HG03442 (cell line): ENCODE measurements around the gene NTN5.
"Not testable (repeated sequence)": the region's sequence is repeated elsewhere in the genome, so short reads cannot be mapped to it uniquely, and the experiment has no call there.

Source experiments
- ATAC-seq: cut with Tn5 transposase; IDR thresholded peaks from one replicate; pipeline ENCODE4 v1.9.1; 2021; ENCODE audit warnings: mild to moderate bottlenecking, moderate library complexity; ENCODE audit not compliant: unreplicated experiment

Gene NTN5

DNA sequence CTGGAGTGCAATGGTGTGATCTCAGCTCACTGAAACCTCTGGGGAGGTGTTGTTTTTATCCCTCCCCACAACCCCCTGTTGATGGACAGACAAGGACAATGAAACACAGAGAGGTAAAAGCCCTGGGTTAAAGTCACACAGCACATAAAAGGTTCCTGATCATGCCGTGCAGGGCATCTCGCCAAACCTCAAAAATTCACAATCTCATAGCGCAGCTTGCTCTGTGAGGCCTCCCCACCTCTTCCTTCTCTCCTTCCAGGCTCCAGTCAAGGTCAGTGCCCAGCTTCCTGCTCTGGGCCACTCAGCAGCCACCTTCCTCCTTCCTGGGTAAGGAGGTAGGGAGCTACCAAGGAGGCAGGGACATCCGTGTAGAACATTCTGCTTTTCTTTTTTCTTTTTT lies 25.2 kb upstream of the NTN5 start:
- ATAC-seq: no peak

DNA sequence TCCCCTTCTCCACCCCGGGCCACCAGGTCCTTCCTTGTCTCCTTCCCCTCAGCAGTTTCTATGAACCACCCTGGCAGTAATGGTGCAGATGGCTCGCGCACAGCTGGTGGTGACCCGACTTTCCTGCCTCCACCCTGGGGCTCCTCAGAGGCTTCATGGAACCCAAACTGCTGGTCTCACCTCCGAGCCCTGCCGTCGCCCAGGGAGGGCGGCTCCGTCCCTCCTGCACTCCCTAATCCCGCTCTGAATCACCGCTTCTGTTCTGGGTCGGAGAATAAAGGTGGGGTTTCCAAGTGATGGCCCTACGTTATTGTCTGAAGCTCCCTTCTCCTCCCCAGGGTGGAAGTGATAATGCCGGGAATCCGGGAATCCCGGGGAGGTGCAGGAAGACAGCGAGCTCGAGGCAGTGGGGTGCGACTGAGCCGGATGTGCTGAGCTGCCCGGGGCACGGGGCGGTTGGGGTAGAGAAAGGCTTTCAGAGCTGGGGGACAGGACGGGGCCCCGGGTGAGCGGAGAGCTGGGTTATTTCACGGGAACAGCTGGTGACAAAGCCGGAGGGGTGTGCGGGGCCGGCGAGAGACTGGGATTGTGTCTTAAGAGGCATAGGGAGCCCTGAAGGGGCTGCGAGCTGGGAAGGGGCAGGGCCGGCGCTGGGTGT lies 23.7 kb upstream of the NTN5 start:
- ATAC-seq: no peak

DNA sequence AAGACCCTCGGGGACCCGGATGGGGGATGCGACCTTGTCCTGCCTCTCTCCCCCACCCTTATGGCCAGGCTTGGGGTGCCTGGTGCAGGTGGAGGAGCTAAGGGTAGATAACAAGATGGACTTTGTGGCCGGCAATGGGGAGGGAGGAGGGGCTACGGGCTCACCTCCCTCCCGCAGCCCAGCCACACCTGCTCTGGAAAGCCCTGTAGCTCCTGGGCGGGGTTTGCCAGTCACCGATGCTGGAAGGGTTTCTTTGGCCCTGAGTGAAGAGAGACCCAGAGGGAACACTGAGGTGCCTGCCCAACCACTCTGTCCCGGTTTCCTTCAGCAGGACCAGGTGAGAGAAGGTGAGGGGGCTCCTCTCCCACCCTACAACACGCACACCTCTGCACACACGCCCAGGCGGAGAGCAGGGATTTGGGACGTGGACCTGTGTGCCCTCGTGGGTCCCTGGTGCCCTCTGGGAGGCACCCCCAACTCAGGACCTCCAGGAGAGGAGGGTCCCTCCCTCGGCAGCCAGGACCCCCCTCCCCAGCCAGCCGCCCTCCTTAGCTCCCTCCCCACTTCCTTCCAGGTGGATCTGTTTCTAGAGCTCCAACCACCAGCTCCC lies 23.0 kb upstream of the NTN5 start, which contains the start of gene FUT2:
Gene FUT2 (plus strand): TSS at position 229 of the 610 bp plus-strand sequence. CDS start 6,986 bp downstream, outside the sequence.
- no peak for ATAC-seq

DNA sequence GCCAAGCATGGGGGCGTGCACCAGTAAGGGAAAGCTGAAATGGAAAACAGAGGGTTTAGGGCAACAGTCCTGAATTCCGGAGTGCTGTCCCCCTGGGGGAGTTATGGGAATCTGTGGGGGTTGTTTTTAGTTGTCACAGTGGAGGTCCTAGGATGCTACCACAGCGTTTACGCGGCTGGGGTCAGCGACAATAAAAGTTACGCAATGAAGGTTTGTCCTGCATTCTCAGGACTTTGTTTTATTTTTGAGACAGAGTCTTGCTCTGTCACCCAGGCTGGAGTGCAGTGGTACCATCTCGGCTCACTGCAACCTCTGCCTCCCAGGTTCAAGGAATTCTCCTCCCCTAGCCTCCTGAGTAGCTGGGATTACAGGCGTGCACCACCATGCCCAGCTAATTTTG lies 20.8 kb upstream of the NTN5 start:
- not testable (repeated sequence) for ATAC-seq

DNA sequence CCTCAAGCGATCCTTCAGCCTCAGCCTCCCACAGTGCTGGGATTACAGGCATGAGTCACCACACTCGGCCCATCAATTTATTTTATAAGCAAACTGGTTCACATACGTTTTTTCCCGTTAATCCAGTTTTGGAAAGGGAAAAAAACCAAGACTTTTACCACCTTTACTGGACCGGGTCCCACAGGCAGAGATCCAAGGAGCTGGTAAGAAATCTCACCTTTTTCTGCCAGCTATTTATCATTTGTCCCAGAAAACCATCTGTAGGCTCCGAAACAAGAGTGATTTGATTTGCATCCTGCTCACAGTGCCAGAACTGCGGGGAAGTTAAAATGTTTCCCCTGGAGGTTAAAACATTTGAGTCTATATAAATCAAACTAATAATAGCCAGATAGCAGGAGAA lies 16.6 kb upstream of the NTN5 start:
- no peak for ATAC-seq

DNA sequence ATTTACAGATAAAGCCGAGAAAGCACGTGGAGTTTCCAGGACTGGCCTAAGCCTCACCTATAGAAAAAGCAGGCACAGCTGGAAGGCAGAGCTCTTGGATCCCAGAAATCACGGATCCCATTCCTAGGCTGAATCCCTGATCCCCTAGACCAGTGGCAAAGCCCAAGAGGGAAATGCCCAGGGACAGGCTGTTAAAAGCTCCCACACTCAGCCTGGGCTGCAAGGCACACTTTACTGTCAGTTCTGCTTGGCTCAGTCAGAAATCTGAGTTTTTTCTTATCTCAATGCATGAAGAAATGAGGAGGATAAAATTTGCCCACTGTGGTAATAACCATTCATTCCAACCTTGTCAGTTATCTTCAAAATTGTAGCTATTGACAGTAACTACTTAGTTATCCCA lies 15.0 kb upstream of the NTN5 start:
- no peak for ATAC-seq

DNA sequence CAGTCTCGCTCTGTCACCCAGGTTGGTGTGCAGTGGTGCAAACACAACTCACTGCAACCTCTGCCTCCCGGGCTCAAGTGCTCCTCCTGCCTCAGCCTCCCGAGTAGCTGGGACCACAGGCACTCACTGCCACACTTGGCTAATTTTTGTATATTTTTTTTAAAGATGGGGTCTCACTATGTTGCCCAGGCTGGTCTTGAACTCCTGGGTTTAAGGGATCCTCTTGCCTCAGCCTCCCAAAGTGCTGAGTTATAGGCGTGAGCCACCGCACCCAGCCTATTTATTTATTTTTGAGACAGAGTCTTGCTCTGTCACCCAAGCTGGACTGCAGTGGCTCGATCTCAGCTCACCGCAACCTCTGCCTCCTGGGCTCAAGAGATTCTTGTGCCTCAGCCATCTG lies 13.8 kb upstream of the NTN5 start:
- ATAC-seq: not testable (repeated sequence)

DNA sequence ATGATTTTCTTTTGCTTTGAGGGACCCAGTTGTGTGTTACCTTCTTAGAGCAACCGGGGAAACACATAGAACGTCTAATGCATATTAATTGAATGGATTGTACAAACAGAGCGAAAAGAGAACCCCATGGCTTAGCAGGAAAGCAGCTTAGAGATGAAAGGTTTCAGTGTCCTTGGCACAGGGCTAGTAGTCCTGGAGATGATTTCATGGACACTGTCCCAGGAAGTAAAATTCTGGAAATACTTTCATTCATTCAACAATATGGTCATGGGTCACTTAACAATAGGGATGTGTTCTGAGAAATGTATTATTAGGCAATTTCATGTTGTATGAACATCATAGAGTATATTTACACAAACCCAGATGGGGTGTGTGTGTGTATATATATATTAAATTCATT lies 13.3 kb upstream of the NTN5 start:
- ATAC-seq: no peak

DNA sequence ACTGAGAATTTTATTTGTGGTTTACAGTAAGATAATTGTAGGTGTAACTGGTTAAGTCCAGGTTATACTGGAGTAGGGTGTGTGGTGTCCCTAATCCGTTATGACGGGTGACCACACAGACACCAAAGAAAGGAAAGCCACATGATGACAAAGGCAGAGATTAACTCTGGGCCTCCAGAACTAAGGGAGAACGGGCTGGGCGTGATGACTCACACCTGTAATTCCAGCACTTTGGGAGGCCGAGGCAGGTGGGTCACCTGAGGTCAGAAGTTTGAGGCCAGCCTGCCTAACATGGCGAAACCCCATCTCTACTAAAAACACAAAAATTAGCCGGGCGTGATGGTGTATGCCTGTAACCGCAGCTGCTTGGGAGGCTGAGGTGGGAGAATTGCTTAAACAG lies 12.8 kb upstream of the NTN5 start:
- ATAC-seq: no peak

DNA sequence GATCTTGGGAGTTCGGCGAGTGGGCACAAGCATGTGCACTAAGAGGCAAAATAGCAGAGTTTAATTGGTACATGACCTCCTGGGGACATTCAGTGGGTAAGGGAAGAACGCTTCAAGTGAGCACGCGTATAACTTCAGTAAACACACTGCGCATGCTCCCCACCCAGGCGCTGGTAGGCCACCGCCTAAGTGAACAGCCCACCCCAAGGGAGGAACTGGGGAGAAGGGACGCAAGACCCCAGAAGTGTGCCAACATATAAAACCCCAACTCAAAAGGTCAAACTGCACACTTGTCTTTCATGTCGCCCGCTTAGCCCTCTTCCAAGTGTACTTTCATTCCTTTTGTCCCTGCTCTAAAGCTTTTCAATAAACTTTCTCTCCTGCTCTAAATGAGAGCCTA lies 10.5 kb upstream of the NTN5 start:
- no peak for ATAC-seq

DNA sequence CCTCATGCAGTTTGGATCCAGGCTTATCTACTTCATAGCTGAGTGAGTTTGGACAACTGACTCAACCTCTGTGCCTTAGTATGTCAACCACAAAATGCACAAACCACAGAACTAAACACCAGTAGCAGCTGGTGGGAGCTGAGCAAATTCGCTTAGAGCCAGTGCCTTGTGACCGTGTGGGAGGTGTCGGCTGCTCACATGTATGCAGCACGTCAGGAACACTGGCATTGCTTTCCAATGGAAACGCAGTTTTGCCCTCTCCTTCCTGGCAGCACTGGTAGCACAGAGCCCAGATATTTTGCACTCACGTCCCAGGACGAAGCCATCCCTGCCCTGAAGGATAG lies 8.3 kb upstream of the NTN5 start:
- ATAC-seq: no peak

DNA sequence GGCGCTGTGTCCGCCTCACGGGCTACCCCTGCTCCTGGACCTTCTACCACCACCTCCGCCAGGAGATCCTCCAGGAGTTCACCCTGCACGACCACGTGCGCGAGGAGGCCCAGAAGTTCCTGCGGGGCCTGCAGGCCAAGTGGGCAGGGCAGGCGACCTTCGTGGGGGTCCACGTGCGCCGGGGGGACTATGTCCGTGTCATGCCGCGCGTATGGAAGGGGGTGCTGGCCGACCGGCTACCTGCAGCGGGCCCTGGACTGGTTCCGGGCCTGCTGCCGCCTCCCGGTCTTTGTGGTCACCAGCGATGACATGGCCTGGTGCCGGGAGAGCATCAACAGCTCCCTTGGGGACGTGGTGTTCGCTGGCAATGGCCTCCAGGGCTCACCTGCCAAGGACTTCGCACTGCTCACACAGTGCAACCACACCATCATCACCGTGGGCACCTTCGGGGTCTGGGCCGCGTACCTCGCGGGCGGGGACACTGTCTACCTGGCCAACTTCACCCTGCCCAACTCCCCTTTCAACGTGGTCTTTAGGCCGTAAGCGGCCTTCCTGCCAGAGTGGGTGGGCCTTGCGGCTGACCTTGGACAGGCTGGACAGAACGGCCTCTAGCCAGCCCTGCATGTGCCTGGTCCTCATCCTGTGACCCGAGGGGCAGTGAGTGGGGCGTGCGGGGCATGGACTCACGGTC lies 7.8 kb upstream of the NTN5 start:
- no peak for ATAC-seq

DNA sequence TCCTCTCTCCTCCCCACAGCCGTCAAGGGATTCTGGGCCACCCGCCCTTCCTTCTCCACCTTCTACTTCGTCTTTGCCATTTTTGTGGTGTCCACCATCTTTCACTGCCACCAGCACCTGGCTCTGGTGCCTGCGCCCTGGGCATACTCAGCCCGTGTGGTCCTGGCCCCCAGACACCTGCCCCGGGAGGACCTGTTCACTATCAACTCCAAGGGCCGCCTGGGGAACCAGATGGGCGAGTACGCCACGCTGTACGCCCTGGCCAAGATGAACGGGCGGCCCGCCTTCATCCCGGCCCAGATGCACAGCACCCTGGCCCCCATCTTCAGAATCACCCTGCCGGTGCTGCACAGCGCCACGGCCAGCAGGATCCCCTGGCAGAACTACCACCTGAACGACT lies 7.2 kb upstream of the NTN5 start:
- not testable (repeated sequence) for ATAC-seq

DNA sequence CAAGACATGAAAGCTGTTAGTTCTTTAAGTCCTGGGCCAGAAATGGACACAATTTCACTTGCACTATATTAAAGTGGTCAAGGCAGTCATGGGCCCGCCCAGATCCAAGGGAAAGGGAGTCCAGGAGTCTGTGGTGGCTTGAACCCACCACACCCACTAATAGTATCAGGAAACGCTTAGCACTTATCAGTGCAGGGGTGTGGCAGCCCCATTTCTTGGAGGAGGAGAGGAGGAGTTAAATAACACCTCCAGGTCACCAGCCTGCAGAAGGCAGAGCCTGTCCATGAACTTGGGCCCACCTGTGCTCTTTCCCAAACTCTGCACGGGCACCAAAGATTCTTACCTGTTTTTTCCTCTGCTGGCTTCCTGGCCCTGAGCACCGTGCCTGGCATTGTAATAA lies 5.4 kb upstream of the NTN5 start:
- ATAC-seq: no peak

DNA sequence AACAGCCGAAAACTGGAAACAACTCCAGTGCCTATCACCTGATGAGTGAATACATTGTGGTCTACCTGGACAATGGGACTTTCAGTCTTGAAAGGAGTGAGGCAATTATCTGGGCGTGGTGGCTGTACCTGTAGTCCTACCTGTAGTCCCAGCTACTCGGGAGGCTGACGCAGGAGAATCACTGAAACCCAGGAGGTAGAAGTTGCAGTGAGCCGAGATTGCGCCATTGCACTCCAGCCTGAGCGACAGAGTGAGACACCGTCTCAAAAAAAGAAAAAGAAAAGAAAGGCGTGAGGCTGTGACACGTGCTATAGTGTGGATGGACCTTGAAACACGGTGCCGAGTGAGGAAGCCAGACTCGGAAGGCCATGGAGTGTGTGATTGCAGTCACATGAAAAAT lies 4.1 kb upstream of the NTN5 start:
- no peak for ATAC-seq

DNA sequence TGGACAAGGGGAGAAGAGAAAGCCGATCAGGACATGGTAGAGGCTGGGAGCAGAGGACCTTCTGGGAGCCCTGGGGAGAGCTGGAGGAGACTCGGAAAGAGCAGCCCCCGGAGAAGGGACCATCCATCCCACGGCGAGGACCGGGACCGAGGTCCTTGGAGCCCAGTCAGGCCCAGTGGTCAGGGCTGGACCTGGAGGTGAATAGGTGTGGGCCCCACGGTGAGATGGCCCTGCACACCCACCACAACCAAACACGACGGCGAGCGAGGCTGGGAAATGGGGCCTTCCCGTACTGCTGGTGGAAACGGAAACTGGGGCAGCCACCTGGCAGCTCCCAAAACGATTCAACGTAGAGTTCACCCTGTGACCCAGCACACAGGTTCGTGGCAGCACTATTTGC lies 3.7 kb upstream of the NTN5 start:
- no peak for ATAC-seq

DNA sequence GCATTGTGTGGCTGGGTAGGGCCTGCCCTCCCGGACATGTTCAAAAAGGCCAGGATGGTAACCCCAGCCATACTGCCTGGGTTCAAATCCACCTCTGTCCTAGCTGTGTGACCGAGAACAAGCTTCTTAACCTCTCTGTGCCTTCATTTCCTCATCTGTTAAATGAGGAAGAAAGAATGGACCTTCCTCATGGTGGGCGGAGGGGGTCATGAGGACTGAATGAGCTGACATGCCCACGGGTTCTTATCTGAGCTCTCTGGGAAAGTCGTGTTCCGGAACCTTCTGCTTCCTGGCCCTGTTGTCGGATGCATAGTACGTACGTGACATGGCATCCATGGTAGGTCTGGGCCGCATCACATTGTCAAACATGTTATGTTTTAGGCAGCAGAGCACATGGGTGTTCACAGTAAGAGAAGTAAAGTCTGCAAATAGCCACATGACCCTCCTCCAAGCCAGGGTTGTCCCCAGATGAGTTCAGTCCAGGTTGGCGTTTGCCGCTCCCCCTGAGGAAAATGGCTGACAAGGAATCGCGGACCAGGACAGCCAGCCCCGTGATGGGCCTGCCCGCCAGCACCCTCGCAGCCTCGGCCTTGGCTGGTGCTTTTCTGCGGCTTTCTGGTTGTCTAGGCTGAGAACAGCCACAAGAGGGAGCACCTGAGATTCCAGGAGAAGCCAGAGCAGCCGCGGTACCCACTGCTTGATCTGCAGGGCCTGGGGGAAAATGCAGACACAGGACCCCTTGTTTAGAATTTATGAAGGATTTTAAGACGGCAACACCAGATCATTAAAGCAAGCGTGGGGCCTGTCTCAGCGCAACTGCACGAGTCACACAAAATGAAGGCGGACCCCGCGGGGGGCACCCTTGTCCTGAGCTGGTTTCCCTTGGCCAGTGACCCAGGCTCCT lies 2.4 kb upstream of the NTN5 start:
- ATAC-seq: no peak

DNA sequence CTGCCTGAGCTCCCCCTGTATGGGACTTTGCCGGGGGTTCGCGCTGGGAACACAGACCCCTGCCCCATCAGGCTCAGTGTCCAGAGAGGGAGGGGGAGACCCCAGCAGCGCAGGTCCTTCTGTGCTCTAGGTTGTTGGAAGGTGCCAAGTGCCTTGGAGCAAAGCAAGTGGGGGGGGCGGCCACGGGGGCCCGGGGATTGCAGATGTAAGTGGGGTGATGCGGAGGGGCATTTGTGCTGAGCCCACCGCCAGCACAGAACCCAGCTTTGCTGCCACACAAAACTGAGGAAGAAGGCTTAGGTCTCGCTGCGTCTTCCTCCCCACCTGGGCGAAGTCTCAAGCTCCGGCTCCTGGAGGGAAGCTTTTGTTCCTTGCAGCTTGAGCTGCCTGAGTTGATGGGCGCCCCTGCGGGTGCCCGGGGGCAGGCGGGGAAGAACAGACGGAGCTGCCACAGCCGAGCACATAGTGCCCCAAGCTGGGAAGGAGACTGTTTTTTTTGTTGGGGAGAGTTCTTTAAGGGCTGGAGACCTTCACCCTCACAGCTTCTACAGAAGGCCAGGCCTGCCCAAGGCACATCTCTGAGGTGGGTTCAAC lies 1.5 kb upstream of the NTN5 start:
- no peak for ATAC-seq

DNA sequence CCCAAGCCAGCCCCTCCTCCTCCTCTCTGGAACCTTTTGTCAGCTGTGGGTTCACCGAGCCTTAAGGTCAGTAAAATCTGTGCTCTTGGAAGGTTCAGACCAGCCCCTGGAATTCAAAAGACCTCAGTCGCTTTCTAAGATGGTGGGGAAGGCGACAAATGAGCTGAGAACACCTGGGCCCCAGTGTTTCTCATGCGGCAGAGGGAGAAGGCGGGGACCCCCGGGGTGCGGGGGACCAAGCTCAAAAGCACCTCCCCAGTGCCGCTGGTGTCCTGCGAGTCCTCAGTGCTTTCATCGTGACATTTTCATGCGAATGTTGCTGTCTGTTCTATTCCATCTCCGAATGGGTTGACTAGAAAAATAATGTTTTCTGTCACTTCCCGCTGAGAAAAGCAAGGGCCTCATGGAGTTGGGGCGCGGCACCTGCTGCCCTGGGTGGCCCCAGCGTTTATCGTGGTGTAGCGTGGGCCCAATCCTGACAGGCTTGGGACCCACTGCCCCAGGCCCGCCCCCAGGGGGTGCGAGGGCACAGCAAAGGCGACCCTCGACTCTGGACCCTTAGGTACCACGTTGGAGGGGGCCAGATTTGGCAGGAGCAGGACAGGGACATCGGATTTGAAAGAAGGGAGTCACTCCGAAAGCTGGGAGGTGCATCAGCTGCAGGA lies 751 bp upstream of the NTN5 start:
- no peak for ATAC-seq

DNA sequence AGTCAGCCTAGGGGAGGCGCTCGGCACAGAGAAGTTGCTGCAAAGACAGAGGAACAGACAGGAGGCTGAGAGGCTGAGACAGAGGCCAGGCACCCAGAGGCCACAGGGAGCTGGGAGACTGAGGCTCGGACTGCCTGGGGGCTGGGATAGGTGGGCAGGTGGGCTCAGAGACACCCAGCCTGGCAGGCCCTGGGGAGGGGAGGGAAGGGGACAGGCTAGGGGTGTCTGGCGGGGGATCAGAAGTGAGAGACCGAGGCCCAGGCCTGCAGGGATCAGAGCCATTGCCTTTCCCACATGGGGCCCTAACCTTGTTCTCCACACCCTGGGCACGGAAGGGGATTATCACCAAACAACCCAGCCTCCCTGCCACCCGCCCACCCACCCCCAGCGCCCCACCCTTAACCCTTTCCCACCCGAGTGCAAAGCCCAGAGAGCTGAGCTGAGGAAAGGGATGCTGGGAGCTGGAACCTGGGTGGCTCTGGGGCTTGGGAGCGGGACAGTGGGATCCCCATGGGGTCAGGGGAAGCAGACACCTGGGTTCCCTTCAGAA lies 1.3 kb downstream of the NTN5 start:
- ATAC-seq: no peak
